H9 (cell line): ENCODE data around the gene HCST. TPM values are rescaled to one million over a fixed set of nuclear protein-coding genes. Genes with fewer than 3 reads are reported as not detected.
A peak's percentile ranks its signal among the peaks of the same experiment; 100 is the strongest.

Source experiments
- DNase-seq: peaks from one replicate; pipeline ENCODE4 v3.0.0-alpha.2; 2017
- H2AFZ ChIP-seq: one replicate; pipeline ENCODE4 v1.6.1; 2013; ENCODE audit warnings: mild to moderate bottlenecking, low read length, control low read depth, moderate library complexity
- H2AK5ac ChIP-seq: 2 replicates; pipeline ENCODE4 v1.6.1; 2013; ENCODE audit warnings: low read length, control low read depth, mixed read lengths; ENCODE audit not compliant: insufficient read length
- H2BK120ac ChIP-seq: one replicate; pipeline ENCODE4 v1.6.1; 2013; ENCODE audit warnings: low read depth, mild to moderate bottlenecking, low read length, control low read depth, inconsistent platforms; ENCODE audit not compliant: poor library complexity, severe bottlenecking
- H2BK12ac ChIP-seq: 2 replicates; pipeline ENCODE4 v1.6.1; 2013; ENCODE audit warnings: low read length, control low read depth, mixed read lengths, low read depth; ENCODE audit not compliant: insufficient read length
- H2BK15ac ChIP-seq: 2 replicates; pipeline ENCODE4 v1.6.1; 2013; ENCODE audit warnings: low read depth, low read length, control low read depth
- H2BK20ac ChIP-seq: one replicate; pipeline ENCODE4 v1.6.1; 2013; ENCODE audit warnings: low read depth, mild to moderate bottlenecking, low read length, control low read depth, inconsistent platforms; ENCODE audit not compliant: poor library complexity, severe bottlenecking
- H2BK5ac ChIP-seq: 2 replicates; pipeline ENCODE4 v1.6.1; 2013; ENCODE audit warnings: low read length, control low read depth, mixed read lengths; ENCODE audit not compliant: insufficient read length
- H3K14ac ChIP-seq: 2 replicates; pipeline ENCODE4 v1.6.1; 2013; ENCODE audit warnings: low read length, control low read depth; ENCODE audit not compliant: insufficient read depth
- H3K18ac ChIP-seq: 2 replicates; pipeline ENCODE4 v1.6.1; 2013; ENCODE audit warnings: low read depth, mild to moderate bottlenecking, mixed read lengths, low read length, control low read depth; ENCODE audit not compliant: insufficient read length
- H3K23ac ChIP-seq: 2 replicates; pipeline ENCODE4 v1.6.1; 2013; ENCODE audit warnings: low read length, control low read depth, mixed read lengths, low read depth; ENCODE audit not compliant: insufficient read length
- H3K23me2 ChIP-seq: 2 replicates; pipeline ENCODE4 v1.6.1; 2013; ENCODE audit warnings: low read depth, mild to moderate bottlenecking, mixed read lengths, low read length, control low read depth; ENCODE audit not compliant: insufficient read length, poor library complexity, severe bottlenecking
- H3K27ac ChIP-seq: 2 replicates; pipeline ENCODE4 v1.5.1; 2013; ENCODE audit warnings: low read length, control low read depth, mixed read lengths, low read depth; ENCODE audit not compliant: insufficient read length
- H3K27me3 ChIP-seq: 2 replicates; pipeline ENCODE4 v1.6.1; 2013; ENCODE audit warnings: low read length, control low read depth, inconsistent platforms; ENCODE audit not compliant: insufficient read depth
- H3K4ac ChIP-seq: 2 replicates; pipeline ENCODE4 v1.6.1; 2013; ENCODE audit warnings: low read depth, mild to moderate bottlenecking, control low read depth, inconsistent platforms, low read length, moderate library complexity
- H3K4me1 ChIP-seq: 2 replicates; pipeline ENCODE4 v1.6.1; 2013; ENCODE audit warnings: low read length, control low read depth, inconsistent platforms; ENCODE audit not compliant: insufficient read depth
- H3K4me2 ChIP-seq: 2 replicates; pipeline ENCODE4 v1.6.1; 2013; ENCODE audit warnings: low read length, control low read depth, mixed read lengths; ENCODE audit not compliant: insufficient read length, insufficient read depth
- H3K56ac ChIP-seq: 2 replicates; pipeline ENCODE4 v1.6.1; 2013; ENCODE audit warnings: low read depth, mild to moderate bottlenecking, mixed read lengths, low read length, control low read depth; ENCODE audit not compliant: insufficient read length
- H3K79me1 ChIP-seq: 2 replicates; pipeline ENCODE4 v1.6.1; 2013; ENCODE audit warnings: low read depth, mild to moderate bottlenecking, moderate library complexity, low read length, control low read depth, inconsistent platforms; ENCODE audit not compliant: insufficient read depth, poor library complexity, severe bottlenecking
- H3K79me2 ChIP-seq: 2 replicates; pipeline ENCODE4 v1.6.1; 2013; ENCODE audit warnings: low read length, control low read depth, inconsistent platforms; ENCODE audit not compliant: insufficient read depth
- H3K9ac ChIP-seq: 2 replicates; pipeline ENCODE4 v1.6.1; 2013; ENCODE audit warnings: low read length, control low read depth, mixed read lengths; ENCODE audit not compliant: insufficient read length; ENCODE audit errors: extremely low read depth
- H3K9me3 ChIP-seq: one replicate; pipeline ENCODE4 v1.6.1; 2013; ENCODE audit warnings: low read depth, low read length, inconsistent platforms; ENCODE audit not compliant: control insufficient read depth
- H3T11ph ChIP-seq: one replicate; pipeline ENCODE4 v1.6.1; 2013; ENCODE audit warnings: mild to moderate bottlenecking, low read length, control low read depth, inconsistent platforms
- H4K20me1 ChIP-seq: one replicate; pipeline ENCODE4 v1.6.1; 2013; ENCODE audit not compliant: control insufficient read depth, insufficient read length, insufficient read depth
- H4K5ac ChIP-seq: 2 replicates; pipeline ENCODE4 v1.6.1; 2013; ENCODE audit warnings: low read depth, mild to moderate bottlenecking, mixed read lengths, low read length, control low read depth; ENCODE audit not compliant: insufficient read length
- H4K8ac ChIP-seq: replicated peaks from 2 replicates; pipeline ENCODE4 v1.6.1; 2013; ENCODE audit warnings: low read length, control low read depth, mixed read lengths, low read depth; ENCODE audit not compliant: insufficient read length
- H4K91ac ChIP-seq: 2 replicates; pipeline ENCODE4 v1.6.1; 2013; ENCODE audit warnings: low read depth, mild to moderate bottlenecking, moderate library complexity, mixed read lengths, low read length, control low read depth; ENCODE audit not compliant: insufficient read length
- H3K27ac Mint-ChIP-seq, 3 experiments: 2 replicates in 2 of 3; 3 replicates in 1 of 3; pipeline ENCODE4 v1.8.0; 2020 to 2021; ENCODE audit warnings: mixed read lengths in 3 of 3, mild to moderate bottlenecking in 1 of 3, moderate library complexity in 1 of 3
- H3K27me3 Mint-ChIP-seq: 2 replicates; pipeline ENCODE4 v1.8.0; 2021; ENCODE audit warnings: low read depth, mild to moderate bottlenecking, moderate library complexity, mixed read lengths
- H3K36me3 Mint-ChIP-seq, 3 experiments: 2 replicates in 2 of 3; 3 replicates in 1 of 3; pipeline ENCODE4 v1.8.0; 2020 to 2021; ENCODE audit warnings: low read depth in 3 of 3, mixed read lengths in 3 of 3; ENCODE audit not compliant: insufficient read depth in 1 of 3
- H3K4me1 Mint-ChIP-seq, 2 experiments: 2 replicates each; pipeline ENCODE4 v1.8.0; 2020; ENCODE audit warnings: mixed read lengths in 2 of 2
- H3K4me3 Mint-ChIP-seq, 2 experiments: 2 replicates in 1 of 2; 3 replicates in 1 of 2; pipeline ENCODE4 v1.8.0; 2020 to 2021; ENCODE audit warnings: mild to moderate bottlenecking in 2 of 2, mixed read lengths in 2 of 2, moderate library complexity in 1 of 2
- H3K9me3 Mint-ChIP-seq, 2 experiments: 2 replicates in 1 of 2; 3 replicates in 1 of 2; pipeline ENCODE4 v1.8.0; 2020; ENCODE audit warnings: mild to moderate bottlenecking in 2 of 2, mixed read lengths in 2 of 2, moderate library complexity in 1 of 2
- CTCF ChIP-seq: fragments of 200-600 bp; sonication (generic); conservative IDR thresholded peaks from 3 replicates; pipeline ENCODE4 v1.8.0; 2021; ENCODE audit warnings: antibody characterized with exemption, mild to moderate bottlenecking
- WGBS: extraction: QIAGEN DNeasy Blood & Tissue Kit; methylation state at CpG from one replicate; pipeline ENCODE4 v1.1.7; 2013; ENCODE audit warnings: missing lambda C conversion rate, low lambda C conversion rate, mixed read lengths; ENCODE audit not compliant: insufficient read length; ENCODE audit errors: extremely low coverage; 5-methylcytosine and 5-hydroxymethylcytosine counted together
- total RNA-seq: library from RNA; stranded (reverse); gene quantifications from 2 replicates; pipeline ENCODE4 v1.2.1, GENCODE V29; 2021

The HCST gene
- total RNA-seq, 1 experiment from 2014 or later = 0.68 TPM

GRCh38 chr19:35902870-35903475 lies 644 bp downstream of the HCST start:
- H3K27me3 ChIP-seq = no peaks in the 10 kb centered on the region
- Mint-ChIP-seq H3K27ac (peak overlapping the region in 2 of 3 experiments; percentile 58 to 95; a peak in 3 of 7 replicates), H3K4me1 (peaks cover 17 to 44% of the 10 kb centered on the region in 2 experiments), H3K4me3 (peak overlapping the region; percentile 80 to 86), H3K36me3 (peaks cover 0 to 8% (median 0%) of the 10 kb centered on the region in 3 experiments; a peak in 1 of 7 replicates), H3K27me3 (peaks cover 12% of the 10 kb centered on the region), H3K9me3 (no peaks in the 10 kb centered on the region; a peak in 1 of 5 replicates)
- no peak overlapping the region for H2AFZ ChIP-seq
- H3K79me2 ChIP-seq = no peaks in the 10 kb centered on the region
- no peak overlapping the region for H3K23ac ChIP-seq
- H3K79me1 ChIP-seq = peaks cover 3% of the 10 kb centered on the region
- peak overlapping the region; percentile 11 for H3K18ac ChIP-seq
- no CpG with 5 or more reads among the region's 10 CpGs for WGBS
- H3K9ac ChIP-seq = peak overlapping the region; percentile 31
- no peak overlapping the region for H2BK20ac ChIP-seq
- H2BK5ac ChIP-seq = no peak overlapping the region
- H2AK5ac ChIP-seq = no peak overlapping the region
- no peaks in the 10 kb centered on the region for H4K20me1 ChIP-seq
- no peak for TF ChIP-seq CTCF
- H3K23me2 ChIP-seq = peaks cover 10% of the 10 kb centered on the region
- no peak overlapping the region for H4K91ac ChIP-seq
- H3K4me2 ChIP-seq = peak overlapping the region; percentile 55
- no peak overlapping the region for H2BK120ac ChIP-seq
- no peak overlapping the region for H4K5ac ChIP-seq
- H3K4ac ChIP-seq = no peak overlapping the region
- no peak overlapping the region for H3T11ph ChIP-seq
- H3K9me3 ChIP-seq = no peaks in the 10 kb centered on the region
- no peak overlapping the region for H2BK15ac ChIP-seq
- no peak overlapping the region for H3K56ac ChIP-seq
- H3K4me1 ChIP-seq = peaks cover 7% of the 10 kb centered on the region; the same call in 1 of the 2 replicates
- no peak overlapping the region for H3K14ac ChIP-seq
- H4K8ac ChIP-seq = no peak overlapping the region
- no peak overlapping the region for H3K27ac ChIP-seq
- DNase-seq = no peak
- H2BK12ac ChIP-seq = no peak overlapping the region
